HG03378 (cell line): ENCODE data around the gene TCIRG1.
A peak's percentile ranks its signal among the peaks of the same experiment; 100 is the strongest.

Source experiments
- ATAC-seq: cut with Tn5 transposase; IDR thresholded peaks from one replicate; pipeline ENCODE4 v1.9.1; 2021; ENCODE audit warnings: mild to moderate bottlenecking, moderate library complexity; ENCODE audit not compliant: unreplicated experiment

TCIRG1 gene

DNA sequence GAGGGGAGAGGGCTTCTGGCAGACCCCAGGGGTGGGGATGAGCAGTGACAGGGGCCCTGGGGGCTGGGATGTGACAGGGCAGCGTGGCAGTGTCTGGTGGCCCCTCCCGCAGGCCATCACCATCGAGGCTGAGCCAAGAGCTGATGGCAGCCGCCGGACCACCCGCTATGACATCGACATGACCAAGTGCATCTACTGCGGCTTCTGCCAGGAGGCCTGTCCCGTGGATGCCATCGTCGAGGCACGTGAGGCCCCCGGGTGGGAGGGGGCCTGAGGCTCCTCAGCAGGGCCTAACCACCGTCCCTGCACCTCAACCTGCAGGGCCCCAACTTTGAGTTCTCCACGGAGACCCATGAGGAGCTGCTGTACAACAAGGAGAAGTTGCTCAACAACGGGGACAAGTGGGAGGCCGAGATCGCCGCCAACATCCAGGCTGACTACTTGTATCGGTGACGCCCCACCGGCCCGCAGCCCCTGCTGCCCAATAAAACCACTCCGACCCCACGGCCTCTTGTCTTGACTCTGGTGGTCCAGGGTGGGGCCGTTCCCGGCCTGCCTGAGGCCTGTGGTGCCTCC is 2.6 kb upstream of the TCIRG1 start:
- ATAC-seq, result no peak

GRCh38 chr11:68036717-68037239 is 2.0 kb upstream of the TCIRG1 start:
- ATAC-seq, result no peak

DNA sequence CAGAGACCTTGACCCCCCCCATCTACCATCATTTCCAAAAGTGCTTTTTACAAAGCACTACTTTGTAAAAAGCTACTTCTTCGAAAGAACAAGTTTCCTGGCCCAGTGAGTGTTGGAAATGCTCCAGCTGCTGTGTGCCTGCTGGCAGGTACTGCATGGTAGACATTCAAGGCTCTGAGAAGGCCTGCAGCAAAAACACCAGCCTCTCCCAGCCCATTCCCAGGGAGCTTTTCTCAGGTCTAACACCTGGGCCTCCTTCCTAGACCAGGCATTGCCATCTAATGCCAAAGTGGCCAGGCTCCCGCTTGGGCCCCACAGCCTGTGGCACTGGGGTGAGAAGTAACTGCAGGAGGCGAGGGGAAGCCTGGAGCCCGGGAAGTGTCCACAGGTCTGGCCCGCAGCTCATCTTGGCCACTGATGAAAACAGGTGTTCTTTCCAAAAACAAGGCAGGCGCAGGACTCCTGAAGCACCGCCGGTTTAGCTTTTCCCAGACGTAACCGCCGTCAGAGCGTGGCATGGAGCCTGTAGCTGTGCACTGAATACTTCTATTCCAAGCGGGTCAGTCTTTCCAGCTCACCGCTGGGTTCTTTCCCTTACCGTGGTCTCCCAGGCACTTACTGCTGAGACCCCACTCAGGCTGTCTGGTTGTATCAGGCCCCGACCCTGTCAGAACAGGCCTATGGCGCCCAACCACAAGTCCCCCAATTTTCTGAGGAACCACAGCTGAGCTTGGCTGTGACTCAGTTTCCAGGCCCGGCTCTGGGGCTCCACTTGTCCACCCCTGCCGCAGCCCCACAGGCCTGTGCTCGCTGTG is 1.2 kb upstream of the TCIRG1 start:
- ATAC-seq, result no peak

DNA sequence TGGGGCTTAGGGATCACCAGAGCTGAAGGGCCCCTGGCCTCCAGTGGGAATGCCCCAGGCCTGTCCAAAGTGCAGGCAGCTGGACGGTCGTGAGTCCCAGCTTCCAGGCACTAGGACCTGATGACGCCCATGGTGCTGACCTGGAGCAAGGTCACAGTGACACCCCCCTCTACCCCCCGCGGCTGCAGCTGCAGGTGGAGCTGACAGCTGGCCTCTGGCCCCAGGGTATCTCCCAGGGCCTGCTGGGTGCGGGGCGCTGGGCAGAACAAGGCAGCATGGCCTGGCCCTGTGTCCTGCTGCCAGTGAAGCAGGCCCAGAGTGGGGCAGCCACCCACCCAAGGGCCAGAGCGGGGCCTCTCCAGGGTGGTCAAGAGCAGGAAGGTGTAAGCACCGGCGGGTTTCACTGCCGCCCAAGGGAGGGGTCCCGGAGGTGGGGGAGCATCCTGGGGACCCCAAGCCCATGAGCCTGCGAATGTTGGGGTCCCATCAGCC is 553 bp upstream of the TCIRG1 start:
- ATAC-seq, result no peak

GRCh38 chr11:68039526-68040086 is 781 bp downstream of the TCIRG1 start:
- ATAC-seq, result peak; percentile 14

- peak; percentile 42 for ATAC-seq
These were observed 1.5 kb downstream of the TCIRG1 start for GRCh38 chr11:68040101-68040956.

GRCh38 chr11:68040957-68041591 is 2.2 kb downstream of the TCIRG1 start:
- ATAC-seq, result no peak

DNA sequence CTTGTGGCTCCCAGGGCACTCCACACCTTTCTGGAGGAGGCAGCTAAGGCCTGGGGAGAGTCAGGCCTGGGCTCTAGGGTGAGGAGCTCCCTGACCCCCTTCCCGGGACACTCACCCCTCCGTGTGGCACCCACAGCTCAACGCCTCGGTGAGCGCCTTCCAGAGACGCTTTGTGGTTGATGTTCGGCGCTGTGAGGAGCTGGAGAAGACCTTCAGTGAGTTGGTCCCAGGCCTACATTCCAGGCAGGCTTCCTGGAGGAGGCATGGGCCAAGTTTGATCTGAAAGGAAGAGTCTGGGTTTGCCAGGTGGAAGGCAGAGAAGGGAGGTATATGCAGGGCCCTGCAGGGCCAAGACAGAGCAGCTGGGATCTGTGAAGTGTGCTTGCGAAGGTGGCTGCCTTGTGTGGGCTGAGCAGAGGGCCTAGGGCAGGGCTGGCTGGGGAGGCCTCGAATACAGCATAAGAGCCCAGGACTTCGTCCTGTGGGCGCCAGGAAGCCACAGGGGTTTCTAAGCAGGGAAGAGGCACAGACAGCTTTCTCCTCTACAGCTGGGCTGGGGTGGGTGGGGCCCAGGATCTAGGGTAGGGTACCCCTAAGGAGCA is 2.9 kb downstream of the TCIRG1 start:
- ATAC-seq, result no peak

DNA sequence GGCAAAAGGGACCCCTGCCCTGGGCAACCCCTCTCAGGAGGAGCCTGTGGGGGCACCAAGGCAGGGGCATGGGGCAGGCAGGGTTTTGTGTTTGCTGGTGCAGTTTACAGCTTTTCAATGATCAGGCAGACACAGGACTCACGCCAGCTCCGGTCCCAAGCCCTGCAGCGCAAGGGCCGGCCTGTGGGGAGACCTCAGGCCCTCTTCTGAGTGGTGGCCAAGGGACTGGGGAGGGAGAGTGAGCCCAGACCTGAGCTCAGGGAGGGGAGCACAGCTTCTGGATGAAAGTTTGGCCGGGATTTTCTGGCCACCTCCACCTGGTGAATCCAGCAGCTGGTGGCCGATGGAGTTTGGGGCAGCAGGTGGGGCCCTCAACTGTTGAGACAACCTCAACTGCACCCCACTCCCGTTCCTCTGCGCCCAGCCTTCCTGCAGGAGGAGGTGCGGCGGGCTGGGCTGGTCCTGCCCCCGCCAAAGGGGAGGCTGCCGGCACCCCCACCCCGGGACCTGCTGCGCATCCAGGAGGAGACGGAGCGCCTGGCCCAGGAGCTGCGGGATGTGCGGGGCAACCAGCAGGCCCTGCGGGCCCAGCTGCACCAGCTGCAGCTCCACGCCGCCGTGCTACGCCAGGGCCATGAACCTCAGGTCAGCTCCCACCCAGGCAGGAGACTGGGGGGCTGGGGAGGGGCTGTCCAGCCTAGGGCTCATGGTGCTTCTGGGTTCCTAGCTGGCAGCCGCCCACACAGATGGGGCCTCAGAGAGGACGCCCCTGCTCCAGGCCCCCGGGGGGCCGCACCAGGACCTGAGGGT is 3.6 kb downstream of the TCIRG1 start:
- no peak for ATAC-seq

- ATAC-seq, result no peak
These were observed 4.2 kb downstream of the TCIRG1 start for GRCh38 chr11:68043029-68043348.

- ATAC-seq, result no peak
These were observed 4.7 kb downstream of the TCIRG1 start for GRCh38 chr11:68043349-68044144.

DNA sequence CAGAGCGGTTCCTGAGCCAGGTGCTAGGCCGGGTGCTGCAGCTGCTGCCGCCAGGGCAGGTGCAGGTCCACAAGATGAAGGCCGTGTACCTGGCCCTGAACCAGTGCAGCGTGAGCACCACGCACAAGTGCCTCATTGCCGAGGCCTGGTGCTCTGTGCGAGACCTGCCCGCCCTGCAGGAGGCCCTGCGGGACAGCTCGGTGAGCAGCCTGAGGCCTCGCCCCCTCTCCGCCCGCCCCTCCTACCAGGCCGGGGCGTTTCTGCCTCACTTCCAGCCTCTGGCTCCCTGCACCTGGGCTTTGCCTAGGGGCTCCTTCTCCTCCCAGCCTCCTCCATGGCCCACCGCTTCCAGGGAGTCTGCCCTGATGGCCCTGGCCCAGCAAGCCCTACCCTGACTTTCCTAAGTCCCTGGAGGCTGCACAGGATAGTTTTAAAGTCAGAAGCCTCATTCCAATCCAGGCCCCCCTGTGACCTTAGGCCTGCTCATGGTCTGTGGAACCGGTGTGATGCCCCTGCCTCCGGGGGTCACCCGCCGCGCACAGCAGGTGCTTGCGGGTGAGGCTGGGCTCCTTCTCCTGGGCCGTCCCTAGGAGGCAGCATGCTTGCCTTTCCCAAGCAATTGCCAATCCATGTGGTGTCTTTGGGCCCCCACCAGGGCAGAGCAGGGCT is 5.5 kb downstream of the TCIRG1 start:
- no peak for ATAC-seq

- no peak for ATAC-seq
These were observed 6.1 kb downstream of the TCIRG1 start for GRCh38 chr11:68044898-68045351.

DNA sequence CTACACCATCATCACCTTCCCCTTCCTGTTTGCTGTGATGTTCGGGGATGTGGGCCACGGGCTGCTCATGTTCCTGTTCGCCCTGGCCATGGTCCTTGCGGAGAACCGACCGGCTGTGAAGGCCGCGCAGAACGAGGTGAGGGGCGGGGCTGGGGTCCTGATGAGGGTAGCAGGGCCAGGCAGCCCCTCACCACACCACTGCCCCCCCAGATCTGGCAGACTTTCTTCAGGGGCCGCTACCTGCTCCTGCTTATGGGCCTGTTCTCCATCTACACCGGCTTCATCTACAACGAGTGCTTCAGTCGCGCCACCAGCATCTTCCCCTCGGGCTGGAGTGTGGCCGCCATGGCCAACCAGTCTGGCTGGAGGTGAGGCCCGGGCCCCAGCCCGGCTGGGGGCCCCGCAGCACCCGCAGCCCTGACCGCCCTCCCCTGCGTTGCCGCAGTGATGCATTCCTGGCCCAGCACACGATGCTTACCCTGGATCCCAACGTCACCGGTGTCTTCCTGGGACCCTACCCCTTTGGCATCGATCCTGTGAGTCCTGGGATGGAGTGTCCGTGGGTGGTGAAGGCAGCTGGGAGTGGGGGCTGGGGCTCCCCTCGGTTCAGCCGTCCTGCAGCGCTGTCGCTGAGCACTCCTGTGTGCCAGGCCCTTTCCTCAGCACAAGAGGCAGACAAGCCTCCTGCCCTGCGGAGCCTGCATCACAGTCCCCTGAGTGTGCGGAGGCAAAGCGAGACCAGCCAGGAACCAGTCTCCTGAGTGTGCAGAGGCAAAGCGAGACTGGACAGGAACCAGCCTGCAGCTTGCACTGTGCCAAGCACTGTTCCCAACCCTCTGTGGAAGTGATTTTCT is 8.8 kb downstream of the TCIRG1 start:
- no peak for ATAC-seq

DNA sequence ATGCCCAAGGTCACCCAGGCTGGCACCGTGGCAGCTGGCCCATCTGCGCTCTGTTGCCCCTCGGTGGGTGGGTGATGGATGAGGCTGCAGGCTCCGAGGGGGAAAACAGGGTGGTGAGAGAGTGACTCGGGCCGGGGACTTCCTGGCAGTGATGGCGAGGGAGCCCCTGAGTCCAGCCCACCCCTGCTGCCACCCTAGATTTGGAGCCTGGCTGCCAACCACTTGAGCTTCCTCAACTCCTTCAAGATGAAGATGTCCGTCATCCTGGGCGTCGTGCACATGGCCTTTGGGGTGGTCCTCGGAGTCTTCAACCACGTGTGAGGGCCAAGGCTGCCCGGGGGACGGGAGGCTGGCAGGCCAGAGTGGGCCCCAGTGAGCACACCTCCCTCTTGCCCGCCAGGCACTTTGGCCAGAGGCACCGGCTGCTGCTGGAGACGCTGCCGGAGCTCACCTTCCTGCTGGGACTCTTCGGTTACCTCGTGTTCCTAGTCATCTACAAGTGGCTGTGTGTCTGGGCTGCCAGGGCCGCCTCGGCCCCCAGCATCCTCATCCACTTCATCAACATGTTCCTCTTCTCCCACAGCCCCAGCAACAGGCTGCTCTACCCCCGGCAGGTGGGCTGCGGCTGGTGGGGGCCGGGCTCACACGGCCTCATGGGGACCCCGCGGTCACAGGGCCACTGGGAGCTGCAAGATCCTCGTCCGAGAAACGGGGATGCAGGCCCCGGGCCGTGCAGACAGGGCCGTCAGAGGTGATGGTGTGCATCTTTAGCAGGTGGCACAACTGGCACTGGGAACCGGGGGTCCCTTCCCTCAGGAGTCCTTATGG is 10.1 kb downstream of the TCIRG1 start:
- ATAC-seq, result no peak
